Fibroblast of villous mesenchyme (primary cell): Measurements from ENCODE around the gene SRGAP3. TPM values are rescaled to one million over a fixed set of nuclear protein-coding genes. Genes with fewer than 3 reads are reported as not detected.

Experiments
- DNase-seq: peaks from one replicate; pipeline ENCODE4 v3.0.0-alpha.2; 2010; ENCODE audit warnings: low read depth
- H3K4me3 ChIP-seq: 2 replicates; pipeline ENCODE4 v1.5.1; 2011; ENCODE audit warnings: low read depth, mild to moderate bottlenecking, low read length
- CTCF ChIP-seq: IDR thresholded peaks from 2 replicates; pipeline ENCODE4 v1.5.1; 2012; ENCODE audit warnings: low read depth, mild to moderate bottlenecking, low read length; ENCODE audit not compliant: insufficient read depth
- total RNA-seq: library from RNA; depleted of rRNA; stranded (reverse); fragments of >200 nt; gene quantifications from 2 replicates; pipeline ENCODE4 v1.2.3, GENCODE V29; 2012

The SRGAP3 gene
- total RNA-seq, 1 donor: 3.5 TPM

- no peak for DNase-seq
- TF ChIP-seq CTCF: no peak
- no peak overlapping the region for H3K4me3 ChIP-seq
These were observed 138.6 kb downstream of the SRGAP3 start for GRCh38 chr3:9110802-9111201.

GRCh38 chr3:9110316-9110715 is 139.1 kb downstream of the SRGAP3 start:
- no peak overlapping the region for H3K4me3 ChIP-seq
- TF ChIP-seq CTCF: no peak
- no peak for DNase-seq

GRCh38 chr3:9109568-9109914 is 139.9 kb downstream of the SRGAP3 start:
- no peak overlapping the region for H3K4me3 ChIP-seq
- DNase-seq: no peak
- no peak for TF ChIP-seq CTCF

- no peak for TF ChIP-seq CTCF
These were observed 140.4 kb downstream of the SRGAP3 start for GRCh38 chr3:9108876-9109567.

GRCh38 chr3:9107738-9108137 is 141.7 kb downstream of the SRGAP3 start:
- no peak overlapping the region for H3K4me3 ChIP-seq
- no peak for DNase-seq
- TF ChIP-seq CTCF: no peak

More at GRCh38 chr3:9108876-9109567, 140.4 kb downstream of the SRGAP3 start:
- no peak for DNase-seq
- no peak overlapping the region for H3K4me3 ChIP-seq

- no peak for TF ChIP-seq CTCF
- DNase-seq: no peak
- no peak overlapping the region for H3K4me3 ChIP-seq
These were observed 144.0 kb downstream of the SRGAP3 start for GRCh38 chr3:9105421-9105820.

DNA sequence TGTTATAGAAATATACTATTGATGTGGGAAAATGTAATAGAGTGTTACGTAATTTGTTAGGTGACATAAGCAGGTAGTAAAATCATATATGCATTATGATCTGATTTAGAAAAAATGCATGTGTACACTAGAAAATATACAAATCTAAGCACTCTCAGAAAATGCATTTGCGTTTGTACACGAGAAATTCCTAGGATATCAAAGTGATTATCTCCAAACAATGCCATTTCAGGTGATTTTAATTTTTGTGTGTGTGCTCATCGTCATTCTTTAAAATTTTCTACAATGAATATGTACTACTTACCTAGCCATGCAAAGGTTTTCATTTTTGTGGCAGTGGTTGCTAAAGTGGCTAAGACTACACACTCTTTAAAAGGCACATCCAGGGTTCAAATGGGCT is 145.3 kb downstream of the SRGAP3 start:
- no peak for DNase-seq
- no peak for TF ChIP-seq CTCF
- H3K4me3 ChIP-seq: no peak overlapping the region
